Thymus (tissue), 11 donors: ENCODE data around the gene NPR2. TPM values are rescaled to one million over a fixed set of nuclear protein-coding genes. Genes with fewer than 3 reads are reported as not detected.

Experiments
- DNase-seq, 9 donors: peaks; one replicate each; pipeline ENCODE4 v3.0.0-alpha.2; 2013; ENCODE audit warnings: low spot score in 9 of 9, low read depth in 6 of 9, missing footprints in 1 of 9
- H3K27ac ChIP-seq, 2 donors: one replicate each; pipeline ENCODE4 v1.5.1; 2013; ENCODE audit warnings: control low read depth in 1 of 2, low read depth in 1 of 2, low read length in 1 of 2, mild to moderate bottlenecking in 1 of 2, moderate library complexity in 1 of 2
- H3K27me3 ChIP-seq, 2 donors: one replicate each; pipeline ENCODE4 v1.5.1; 2013; ENCODE audit warnings: low read length in 1 of 2; ENCODE audit not compliant: control insufficient read depth in 2 of 2, insufficient read depth in 1 of 2
- H3K36me3 ChIP-seq, 2 donors: one replicate each; pipeline ENCODE4 v1.5.1; 2013; ENCODE audit warnings: low read length in 1 of 2, mild to moderate bottlenecking in 1 of 2, moderate library complexity in 1 of 2; ENCODE audit not compliant: control insufficient read depth in 2 of 2, insufficient read depth in 2 of 2
- H3K4me1 ChIP-seq, 2 donors: one replicate each; pipeline ENCODE4 v1.5.1; 2013; ENCODE audit warnings: low read length in 2 of 2; ENCODE audit not compliant: control insufficient read depth in 2 of 2, insufficient read depth in 2 of 2
- H3K4me3 ChIP-seq, 2 donors: one replicate each; pipeline ENCODE4 v1.5.1; 2013; ENCODE audit warnings: low read length in 2 of 2, control low read depth in 1 of 2, mild to moderate bottlenecking in 1 of 2
- H3K9me3 ChIP-seq, 2 donors: one replicate each; pipeline ENCODE4 v1.5.1; 2013; ENCODE audit warnings: low read length in 1 of 2, mild to moderate bottlenecking in 1 of 2; ENCODE audit not compliant: control insufficient read depth in 2 of 2, insufficient read depth in 1 of 2
- WGBS: extraction: QIAGEN DNeasy Blood & Tissue Kit; methylation state at CpG from one replicate; pipeline ENCODE4 v1.1.7; 2013; 5-methylcytosine and 5-hydroxymethylcytosine counted together
- polyA plus RNA-seq: library from polyadenylated mRNA; stranded (reverse); fragments of 200-250 nt; gene quantifications from one replicate; pipeline ENCODE4 v1.2.3, GENCODE V29; 2013
- total RNA-seq: library from RNA; stranded (reverse); fragments of 120-200 nt; gene quantifications from one replicate; pipeline ENCODE4 v1.2.4, GENCODE V29; 2013
- donor health status: healthy.

The NPR2 gene
- total and polyA plus RNA-seq, 2 donors = 4.3 to 9.3 TPM

GRCh38 chr9:35749515-35750255 is 41.7 kb upstream of the NPR2 start:
- Histone ChIP-seq H3K36me3 (peaks cover 32 to 38% of the 10 kb centered on the region in 2 donors), H3K9me3 (no peaks in the 10 kb centered on the region), H3K27me3 (no peaks in the 10 kb centered on the region), H3K27ac (peak overlapping the region; percentile 62 to 89), H3K4me3 (peak overlapping the region; percentile 81 to 88), H3K4me1 (peaks cover 25 to 33% of the 10 kb centered on the region in 2 donors)
- WGBS = 9% methylated on average over 19 of the region's 19 CpGs
- DNase-seq = peak in 2 of 9 donors; percentile 47 to 66

GRCh38 chr9:35750256-35750531 is 41.2 kb upstream of the NPR2 start:
- Histone ChIP-seq H3K9me3 (no peaks in the 10 kb centered on the region), H3K27me3 (no peaks in the 10 kb centered on the region), H3K27ac (peak overlapping the region in 1 of 2 donors; percentile 62), H3K4me3 (peak overlapping the region in 1 of 2 donors; percentile 81), H3K36me3 (peaks cover 31 to 37% of the 10 kb centered on the region in 2 donors), H3K4me1 (peaks cover 25 to 32% of the 10 kb centered on the region in 2 donors)
- DNase-seq = no peak
- WGBS = 79% methylated on average over 4 of the region's 4 CpGs

GRCh38 chr9:35753466-35753865 is 37.9 kb upstream of the NPR2 start:
- DNase-seq = no peak
- Histone ChIP-seq H3K27ac (no peak overlapping the region), H3K4me3 (no peak overlapping the region)

GRCh38 chr9:35754264-35754663 is 37.1 kb upstream of the NPR2 start, which contains the start of gene MSMP:
Gene MSMP, minus strand, starts transcription at chr9:35754276. Its CDS starts 147 bp downstream, at chr9:35754129.
- WGBS = 66% methylated on average over 3 of the region's 3 CpGs
- no peaks in the 10 kb centered on the region for H3K27me3 ChIP-seq
- H3K36me3 ChIP-seq = peaks cover 31 to 34% of the 10 kb centered on the region in 2 donors
- no peak within 1 kb of the TSS for H3K4me3 ChIP-seq
- H3K9me3 ChIP-seq = no peaks in the 10 kb centered on the region
- no peak for DNase-seq
- peaks cover 10 to 23% of the 10 kb centered on the region in 2 donors for H3K4me1 ChIP-seq
- H3K27ac ChIP-seq = no peak within 1 kb of the TSS

More at GRCh38 chr9:35753466-35753865, 37.9 kb upstream of the NPR2 start:
- H3K4me1 ChIP-seq = peaks cover 10 to 25% of the 10 kb centered on the region in 2 donors
- 97% methylated on average over 5 of the region's 5 CpGs for WGBS
- H3K9me3 ChIP-seq = no peaks in the 10 kb centered on the region
- H3K27me3 ChIP-seq = no peaks in the 10 kb centered on the region
- peaks cover 31 to 34% of the 10 kb centered on the region in 2 donors for H3K36me3 ChIP-seq

GRCh38 chr9:35755071-35755470 is 36.3 kb upstream of the NPR2 start:
- H3K4me1 ChIP-seq = peaks cover 6 to 16% of the 10 kb centered on the region in 2 donors
- H3K4me3 ChIP-seq = no peak overlapping the region
- peaks cover 31 to 34% of the 10 kb centered on the region in 2 donors for H3K36me3 ChIP-seq
- 98% methylated on average over 4 of the region's 4 CpGs for WGBS
- DNase-seq = no peak
- no peaks in the 10 kb centered on the region for H3K27me3 ChIP-seq
- no peaks in the 10 kb centered on the region for H3K9me3 ChIP-seq
- H3K27ac ChIP-seq = no peak overlapping the region

- Histone ChIP-seq H3K27ac (peak overlapping the region; percentile 32 to 55), H3K4me1 (peaks cover 6 to 14% of the 10 kb centered on the region in 2 donors), H3K36me3 (peaks cover 24 to 28% of the 10 kb centered on the region in 2 donors), H3K9me3 (no peaks in the 10 kb centered on the region), H3K27me3 (no peaks in the 10 kb centered on the region), H3K4me3 (peak overlapping the region; percentile 56 to 64)
- WGBS = 6% methylated on average over 48 of the region's 48 CpGs
- DNase-seq = peak in 7 of 9 donors; percentile 54 to 86 (median 66)
Measured at GRCh38 chr9:35756275-35757225, 34.8 kb upstream of the NPR2 start.

- Histone ChIP-seq H3K9me3 (no peaks in the 10 kb centered on the region), H3K27me3 (no peaks in the 10 kb centered on the region), H3K4me1 (peaks cover 6 to 14% of the 10 kb centered on the region in 2 donors), H3K27ac (peak overlapping the region; percentile 55 to 56), H3K4me3 (peak overlapping the region; percentile 56 to 64), H3K36me3 (peaks cover 16 to 20% of the 10 kb centered on the region in 2 donors)
- peak in 4 of 9 donors; percentile 12 to 52 (median 20) for DNase-seq
- WGBS = 7% methylated on average over 20 of the region's 20 CpGs
Measured at GRCh38 chr9:35757226-35757891, 34.0 kb upstream of the NPR2 start.

GRCh38 chr9:35757892-35758275 is 33.5 kb upstream of the NPR2 start:
- Histone ChIP-seq H3K9me3 (no peaks in the 10 kb centered on the region), H3K27me3 (no peaks in the 10 kb centered on the region), H3K4me1 (peaks cover 6 to 14% of the 10 kb centered on the region in 2 donors), H3K27ac (no peak overlapping the region), H3K4me3 (peak overlapping the region in 1 of 2 donors; percentile 64), H3K36me3 (peaks cover 12 to 15% of the 10 kb centered on the region in 2 donors)
- no peak for DNase-seq
